Activated naive CD4-positive, alpha-beta T cell treated with Interleukin-2 at 50 U/mL for 16 hours (primary cell): ENCODE results near the gene RGS3.

Experiments
- DNase-seq: peaks from one replicate; pipeline ENCODE4 v3.0.0-alpha.2; 2020

Gene RGS3

DNA sequence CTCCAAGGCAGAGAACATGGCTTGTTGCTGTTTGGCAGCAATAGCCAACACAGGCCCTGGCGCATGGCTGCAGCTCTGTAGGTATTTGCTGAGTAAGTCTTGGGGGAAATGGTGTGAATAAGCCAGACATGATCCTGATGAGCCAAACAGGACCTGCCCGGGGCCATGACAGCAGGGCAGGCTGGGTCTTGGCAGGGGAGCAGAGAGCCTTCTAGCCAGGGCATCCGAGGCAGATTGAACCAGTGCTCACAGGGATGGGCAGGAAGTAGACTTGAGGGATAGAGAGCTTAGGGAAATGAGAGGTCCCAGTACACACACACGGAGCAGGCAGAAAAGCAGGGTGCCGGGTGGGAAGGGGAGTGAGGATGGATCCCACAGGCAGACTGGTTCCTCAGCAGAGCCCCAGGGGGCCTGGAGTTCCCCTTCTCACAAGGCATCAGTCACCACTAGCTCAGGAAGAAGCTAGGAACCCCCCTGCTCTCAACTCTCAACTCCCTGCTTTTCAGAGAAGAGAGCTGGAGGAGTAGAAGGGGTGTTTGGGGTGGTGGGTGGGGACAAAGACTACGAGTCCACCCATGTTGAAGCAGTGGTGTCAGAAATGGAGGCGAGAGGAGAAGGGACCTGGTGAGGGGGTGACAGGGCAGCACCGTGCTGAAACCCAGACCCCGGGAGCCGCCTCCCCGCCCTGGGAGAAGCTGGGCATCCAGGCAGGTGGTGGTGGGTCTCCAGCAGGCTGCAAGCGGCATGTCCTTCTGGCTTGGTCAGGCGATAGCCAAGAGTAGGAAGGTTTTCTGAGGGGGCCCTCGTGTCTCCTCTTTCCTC is 111.1 kb downstream of the RGS3 start:
- DNase-seq: no peak

DNA sequence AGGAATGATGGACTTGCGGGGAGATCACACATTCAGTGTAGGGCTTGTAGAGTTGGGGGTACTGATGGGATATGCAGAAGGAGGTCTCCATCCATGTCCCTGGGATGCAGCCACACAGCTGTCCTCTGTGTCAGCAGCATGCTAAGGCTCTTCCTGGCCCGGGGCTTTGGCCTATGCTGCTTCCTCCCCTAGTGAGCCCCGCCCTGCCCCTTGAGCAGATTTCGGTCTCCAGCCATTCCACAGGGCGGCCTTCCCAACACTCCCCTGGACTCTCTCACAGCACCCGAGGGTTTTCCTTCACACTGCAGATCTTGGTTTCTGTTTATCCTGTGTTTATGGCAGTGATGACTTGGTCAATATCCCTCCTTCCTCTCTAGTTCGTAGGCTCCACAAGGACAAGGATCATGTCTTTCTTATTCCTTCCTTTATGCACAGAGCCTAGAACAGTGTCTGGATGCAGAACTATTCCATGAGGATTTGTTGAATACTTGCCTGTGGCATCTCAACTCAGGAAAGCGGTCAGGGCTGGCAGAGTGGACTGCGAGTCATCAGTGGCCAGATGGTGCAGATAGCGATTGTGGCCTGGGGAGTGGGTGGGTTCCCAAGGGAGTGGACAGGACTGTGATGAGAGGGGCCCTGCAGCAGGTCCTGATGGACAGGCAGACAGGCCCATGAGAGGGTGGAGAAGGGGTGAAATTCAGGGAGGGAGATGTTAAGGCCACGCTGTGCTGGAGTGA is 114.2 kb downstream of the RGS3 start:
- no peak for DNase-seq

DNA sequence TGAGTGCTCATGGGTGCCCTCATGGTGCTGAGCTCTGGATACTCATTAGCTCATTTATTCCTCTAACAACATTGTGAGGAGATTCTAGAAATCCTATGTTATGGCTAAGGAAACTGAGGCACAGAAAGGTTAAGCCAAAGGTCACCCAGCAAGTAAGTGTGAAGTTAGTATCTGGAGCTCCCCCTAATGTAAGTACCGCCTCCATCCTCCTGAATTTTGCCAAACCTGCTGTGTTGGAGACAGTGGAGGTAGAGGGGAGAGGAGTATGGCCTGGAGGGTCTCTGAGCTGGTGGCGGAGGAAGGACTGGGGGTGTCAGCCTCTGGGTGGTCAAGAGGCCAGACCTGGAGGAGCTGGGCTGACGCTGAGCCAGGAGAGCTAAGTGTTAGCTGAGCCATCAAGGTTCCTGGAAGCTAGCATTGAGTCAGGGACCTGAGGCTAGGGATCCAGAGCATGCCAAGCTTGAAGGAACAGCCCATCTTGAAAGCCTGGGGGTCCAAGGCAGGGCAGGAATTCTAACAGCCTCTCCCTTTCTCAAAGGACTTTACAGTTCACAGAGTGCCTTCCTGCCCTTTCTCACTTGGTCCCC is 114.8 kb downstream of the RGS3 start:
- no peak for DNase-seq

DNA sequence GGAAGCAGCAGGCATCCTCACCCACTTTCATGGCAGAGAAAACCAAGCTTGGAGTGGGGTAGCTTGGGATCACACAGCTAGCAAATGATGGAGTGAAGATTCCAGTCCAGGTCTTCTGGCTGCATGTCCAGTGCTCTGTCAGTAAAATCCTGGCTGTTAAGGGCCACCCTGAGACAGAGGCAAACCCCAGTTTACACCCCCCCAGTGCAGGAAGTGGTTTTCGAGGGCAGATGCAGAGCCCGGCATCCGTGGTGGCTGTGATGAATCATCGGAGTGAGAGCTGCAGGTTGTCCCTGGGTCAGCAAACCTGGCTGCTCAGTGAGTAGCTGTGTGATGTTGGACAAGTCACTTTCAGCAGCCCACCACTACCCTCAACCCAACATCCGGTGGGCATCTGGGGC is 115.4 kb downstream of the RGS3 start:
- peak; percentile 85 for DNase-seq

DNA sequence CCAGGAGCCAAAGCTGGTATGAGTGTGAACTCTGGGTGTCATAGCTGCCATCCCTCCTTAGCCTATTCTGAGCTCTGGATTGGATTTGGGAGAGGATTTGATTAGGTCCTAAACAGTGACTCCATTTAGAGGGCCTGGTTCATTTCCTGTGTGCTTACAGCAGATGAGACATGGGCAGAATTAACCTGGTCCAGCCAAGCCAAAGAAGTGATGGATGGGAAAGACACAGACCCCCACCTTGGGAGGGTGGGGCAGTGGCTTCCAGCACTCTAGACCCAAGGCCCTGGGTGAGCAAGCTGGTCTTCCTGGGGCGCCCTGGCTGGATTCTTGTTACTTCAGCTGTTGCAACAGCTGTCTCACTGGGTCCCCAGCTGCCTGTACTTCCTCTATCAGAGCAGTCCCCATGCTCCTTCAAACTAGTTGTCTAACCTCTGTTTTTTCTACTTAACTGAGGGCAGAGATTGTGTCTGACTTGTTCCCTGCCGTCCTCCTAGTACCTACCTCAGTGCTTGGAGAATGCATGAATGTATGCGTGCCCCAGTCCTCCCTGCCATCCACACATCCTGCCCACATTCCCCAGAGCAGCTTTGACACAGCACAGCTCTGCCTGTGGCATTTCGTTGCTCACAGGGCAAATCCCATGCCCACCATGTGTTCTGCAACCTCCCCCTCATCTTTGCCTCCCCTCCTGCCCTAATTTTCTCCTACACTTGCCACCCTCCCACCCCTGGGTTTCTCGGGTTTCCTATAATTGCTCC is 115.9 kb downstream of the RGS3 start:
- peak; percentile 9 for DNase-seq

DNA sequence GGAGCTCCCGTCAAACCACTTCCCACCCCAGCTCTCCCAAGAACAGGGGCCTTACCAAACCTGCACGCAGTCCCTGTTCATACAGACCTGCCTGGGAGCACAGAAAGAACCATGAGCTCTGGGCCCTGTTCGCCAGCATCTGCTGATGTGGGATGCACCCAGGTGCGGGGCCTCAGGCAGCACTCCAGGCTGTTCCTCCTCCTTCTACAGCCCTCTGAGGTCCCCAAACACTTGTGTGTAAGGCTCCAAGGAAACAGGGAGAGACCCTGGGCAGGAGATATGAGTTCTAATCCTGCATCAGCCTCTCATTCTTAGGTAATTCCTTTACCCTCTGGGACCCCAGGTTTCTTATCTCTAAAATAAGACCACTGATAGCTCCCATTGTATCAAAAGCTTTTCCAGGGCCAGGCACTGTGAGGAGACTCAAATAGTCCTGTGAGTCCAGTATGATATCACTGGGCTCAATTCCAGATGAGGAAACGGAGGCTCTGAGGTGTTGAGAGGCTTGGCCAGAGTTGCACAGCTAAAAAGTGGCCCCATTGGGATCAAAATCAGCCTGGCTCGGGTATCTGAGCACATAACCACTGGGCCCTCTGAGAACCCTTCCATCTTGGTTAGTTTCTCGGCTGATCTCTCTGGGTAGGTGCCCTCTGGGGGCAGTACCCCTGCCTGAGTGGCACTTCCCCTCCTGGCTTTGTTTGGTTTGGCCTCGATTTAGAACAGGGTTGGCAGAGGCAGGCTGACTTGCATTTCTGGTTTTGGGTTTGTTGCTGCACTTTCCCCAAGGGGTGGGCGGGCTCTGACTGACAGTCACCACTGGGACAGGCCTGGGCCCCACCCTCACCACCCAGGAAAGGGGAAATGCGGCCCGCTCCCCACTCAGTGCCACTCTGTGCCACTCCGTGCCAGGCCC is 116.8 kb downstream of the RGS3 start:
- peak; percentile 74 for DNase-seq

DNA sequence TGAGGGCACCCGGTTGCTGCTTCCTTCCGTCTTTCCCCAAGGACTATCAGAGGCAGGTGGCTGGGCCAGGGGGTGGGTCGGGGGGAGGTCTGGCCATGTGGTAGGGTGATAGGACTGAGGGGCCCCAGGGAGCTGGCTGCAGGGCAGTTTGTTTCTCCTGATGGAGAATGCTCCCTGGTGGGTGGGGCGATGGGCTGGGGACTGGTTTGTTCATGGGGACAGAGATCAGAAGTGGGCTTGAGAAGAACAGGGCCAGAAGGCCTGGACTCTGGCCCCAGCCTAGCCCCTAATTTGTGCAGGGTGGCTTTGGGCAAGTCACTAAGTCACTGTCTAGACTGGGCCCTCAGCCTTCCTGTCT is 117.4 kb downstream of the RGS3 start:
- no peak for DNase-seq

DNA sequence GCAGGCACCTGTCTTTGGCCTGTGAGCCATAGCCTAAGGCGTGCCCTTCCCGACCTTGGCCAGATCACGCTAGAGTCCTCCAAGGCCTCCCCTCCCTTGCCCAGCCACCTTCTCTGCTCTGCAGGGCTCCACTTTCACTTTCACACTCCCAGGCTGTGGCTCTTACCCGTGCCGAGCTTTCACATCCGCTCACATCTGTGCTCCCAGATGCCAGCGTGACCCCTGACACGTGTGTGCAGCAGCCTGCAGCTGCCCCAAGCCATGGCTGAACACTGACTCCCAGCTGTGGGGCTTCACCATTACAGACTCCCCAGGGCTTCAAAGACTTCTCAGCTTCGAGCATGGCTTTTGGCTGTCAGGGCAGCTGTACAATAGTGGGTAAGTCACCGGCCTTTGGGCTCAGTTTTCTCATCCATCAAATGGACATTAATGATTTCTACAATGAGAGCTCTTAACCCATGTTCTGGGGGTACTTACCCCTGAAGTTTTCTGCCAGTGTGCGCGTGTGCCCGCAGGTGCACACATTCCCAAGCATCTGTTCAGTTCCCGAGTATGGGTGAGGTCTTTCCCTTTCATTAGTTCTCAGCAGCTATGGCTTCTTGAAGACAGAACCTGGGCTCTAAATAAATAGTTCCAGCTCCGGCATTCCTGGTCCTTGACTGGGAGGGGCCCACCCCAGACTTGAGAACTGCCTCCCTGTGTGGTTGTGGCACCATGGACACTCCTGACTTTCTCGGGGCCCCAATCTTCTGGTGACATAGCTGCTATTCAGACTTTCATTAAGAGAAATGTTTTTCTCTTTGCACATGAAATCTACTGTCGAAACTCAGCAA is 118.6 kb downstream of the RGS3 start:
- peak; percentile 69 for DNase-seq

DNA sequence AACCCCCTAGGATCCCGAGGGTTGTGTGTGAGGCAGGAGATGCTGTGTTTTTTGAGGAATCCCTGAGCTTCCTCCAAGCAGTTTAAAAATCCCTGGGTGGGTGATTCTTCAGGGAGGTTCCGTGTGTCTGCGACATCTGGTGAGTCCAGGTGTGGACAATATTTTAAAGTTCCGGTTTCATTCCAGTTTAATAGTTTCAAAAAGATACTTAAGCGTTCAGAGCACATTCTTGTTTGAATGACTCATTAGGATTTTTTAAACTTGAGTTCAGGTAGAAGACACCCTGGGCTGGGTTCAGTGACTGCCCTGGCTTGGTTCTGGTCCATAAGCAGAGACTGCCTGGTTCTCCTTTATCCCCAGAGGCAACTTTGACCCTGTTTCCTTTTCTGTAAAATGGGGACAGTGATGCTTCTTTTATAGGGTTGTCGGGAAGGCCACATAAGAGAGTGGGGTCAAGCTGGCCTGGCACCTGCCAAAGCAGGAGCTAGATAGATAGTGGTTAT is 119.2 kb downstream of the RGS3 start:
- no peak for DNase-seq

DNA sequence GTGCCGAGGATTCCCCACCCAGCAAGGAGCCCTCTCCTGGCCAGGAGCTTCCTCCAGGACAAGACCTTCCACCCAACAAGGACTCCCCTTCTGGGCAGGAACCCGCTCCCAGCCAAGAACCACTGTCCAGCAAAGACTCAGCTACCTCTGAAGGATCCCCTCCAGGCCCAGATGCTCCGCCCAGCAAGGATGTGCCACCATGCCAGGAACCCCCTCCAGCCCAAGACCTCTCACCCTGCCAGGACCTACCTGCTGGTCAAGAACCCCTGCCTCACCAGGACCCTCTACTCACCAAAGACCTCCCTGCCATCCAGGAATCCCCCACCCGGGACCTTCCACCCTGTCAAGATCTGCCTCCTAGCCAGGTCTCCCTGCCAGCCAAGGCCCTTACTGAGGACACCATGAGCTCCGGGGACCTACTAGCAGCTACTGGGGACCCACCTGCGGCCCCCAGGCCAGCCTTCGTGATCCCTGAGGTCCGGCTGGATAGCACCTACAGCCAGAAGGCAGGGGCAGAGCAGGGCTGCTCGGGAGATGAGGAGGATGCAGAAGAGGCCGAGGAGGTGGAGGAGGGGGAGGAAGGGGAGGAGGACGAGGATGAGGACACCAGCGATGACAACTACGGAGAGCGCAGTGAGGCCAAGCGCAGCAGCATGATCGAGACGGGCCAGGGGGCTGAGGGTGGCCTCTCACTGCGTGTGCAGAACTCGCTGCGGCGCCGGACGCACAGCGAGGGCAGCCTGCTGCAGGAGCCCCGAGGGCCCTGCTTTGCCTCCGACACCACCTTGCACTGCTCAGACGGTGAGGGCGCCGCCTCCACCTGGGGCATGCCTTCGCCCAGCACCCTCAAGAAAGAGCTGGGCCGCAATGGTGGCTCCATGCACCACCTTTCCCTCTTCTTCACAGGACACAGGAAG is 120.2 kb downstream of the RGS3 start:
- DNase-seq: no peak

DNA sequence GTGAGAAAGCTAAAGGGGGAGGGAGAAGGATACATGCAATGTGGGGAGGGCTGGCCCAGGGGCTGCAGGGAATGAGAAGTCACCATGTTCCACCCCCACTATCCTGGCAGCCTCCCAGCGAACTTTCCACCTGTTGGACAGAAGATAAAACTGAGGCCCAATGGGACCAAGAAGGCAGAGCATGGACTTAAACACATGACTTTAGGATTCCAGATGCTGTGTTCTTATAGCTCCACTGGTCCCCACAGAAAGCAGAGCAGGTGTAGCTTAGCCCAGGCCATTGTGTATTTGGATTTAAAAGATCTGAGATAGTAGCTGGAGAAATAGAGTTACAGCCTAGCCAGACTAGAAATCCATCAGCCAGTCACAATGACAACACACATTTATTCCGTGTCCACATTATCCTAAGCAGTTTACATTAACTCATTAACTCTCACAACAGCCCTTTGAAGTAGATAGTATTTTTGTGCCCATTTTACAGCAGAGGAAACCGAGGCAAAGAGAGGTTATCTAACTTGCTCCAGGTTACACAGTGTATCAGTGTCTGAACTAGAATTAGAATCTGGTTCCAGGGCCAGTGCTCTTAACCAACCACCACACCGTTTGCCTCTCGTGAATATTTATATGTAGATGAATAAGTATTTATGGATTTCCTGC is 121.0 kb downstream of the RGS3 start:
- DNase-seq: no peak

DNA sequence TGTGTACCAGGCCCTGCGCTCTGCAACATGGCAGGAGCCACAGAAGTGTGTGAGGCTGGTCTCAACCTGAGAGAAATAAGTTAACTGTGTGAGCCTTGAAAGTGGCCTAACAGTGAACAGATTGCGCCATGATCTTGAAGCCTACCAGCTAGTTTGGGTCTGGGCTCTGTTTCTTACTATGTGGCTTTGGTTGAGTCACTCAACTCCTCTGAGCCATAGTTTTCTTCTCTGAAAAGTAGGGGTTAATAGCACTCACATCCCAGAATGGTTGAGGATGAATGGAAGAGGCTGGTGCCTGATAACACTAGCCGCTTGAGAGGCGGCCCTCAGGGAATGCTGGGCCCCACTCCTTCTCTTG is 121.5 kb downstream of the RGS3 start:
- DNase-seq: no peak

DNA sequence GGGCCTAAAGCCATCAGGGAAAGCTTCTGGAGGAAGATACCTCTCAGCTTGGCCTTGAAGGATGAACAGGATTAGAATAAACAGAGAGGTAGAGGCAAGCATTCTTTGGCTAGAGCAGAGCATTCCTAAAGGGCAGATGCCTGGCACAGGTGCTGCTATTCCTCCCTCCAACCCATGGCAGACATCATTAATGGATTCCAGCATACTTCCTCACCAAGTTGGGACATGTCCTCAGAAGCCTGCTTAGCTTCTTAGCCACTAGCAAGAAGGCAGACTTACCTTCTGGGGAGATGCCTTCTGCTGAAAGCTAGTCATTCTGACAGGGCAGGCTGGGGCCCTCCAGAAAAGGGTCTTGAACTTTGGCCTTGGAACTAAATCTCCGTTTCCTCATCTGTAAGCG is 122.0 kb downstream of the RGS3 start:
- no peak for DNase-seq

DNA sequence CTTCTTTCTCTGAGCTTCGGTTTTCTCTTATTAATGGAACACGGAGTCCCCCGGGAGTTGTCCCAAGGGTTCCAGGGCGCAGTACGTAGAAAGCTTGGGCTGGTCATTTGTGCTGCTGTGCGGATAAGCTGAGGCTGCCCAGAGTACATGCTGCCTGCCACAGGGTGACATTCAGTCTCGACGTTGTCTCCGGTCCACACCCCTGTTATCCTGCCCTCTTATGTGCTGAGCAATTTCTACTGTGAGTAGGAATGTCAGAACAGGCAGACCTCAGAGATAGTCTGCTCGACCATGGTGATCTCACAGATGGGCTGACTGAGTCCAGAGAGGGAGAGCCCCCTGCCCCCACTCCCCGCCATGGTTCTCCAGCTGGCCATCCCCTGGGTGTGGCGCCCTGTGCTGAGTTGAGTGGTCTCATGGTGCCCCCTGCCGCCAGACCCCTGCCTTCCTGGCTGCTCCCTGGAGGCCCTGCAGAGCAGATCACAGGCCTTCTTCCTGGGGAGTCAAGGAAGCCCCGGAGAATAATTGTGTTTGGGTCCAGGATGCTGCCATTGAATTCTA is 124.0 kb downstream of the RGS3 start:
- DNase-seq: no peak

DNA sequence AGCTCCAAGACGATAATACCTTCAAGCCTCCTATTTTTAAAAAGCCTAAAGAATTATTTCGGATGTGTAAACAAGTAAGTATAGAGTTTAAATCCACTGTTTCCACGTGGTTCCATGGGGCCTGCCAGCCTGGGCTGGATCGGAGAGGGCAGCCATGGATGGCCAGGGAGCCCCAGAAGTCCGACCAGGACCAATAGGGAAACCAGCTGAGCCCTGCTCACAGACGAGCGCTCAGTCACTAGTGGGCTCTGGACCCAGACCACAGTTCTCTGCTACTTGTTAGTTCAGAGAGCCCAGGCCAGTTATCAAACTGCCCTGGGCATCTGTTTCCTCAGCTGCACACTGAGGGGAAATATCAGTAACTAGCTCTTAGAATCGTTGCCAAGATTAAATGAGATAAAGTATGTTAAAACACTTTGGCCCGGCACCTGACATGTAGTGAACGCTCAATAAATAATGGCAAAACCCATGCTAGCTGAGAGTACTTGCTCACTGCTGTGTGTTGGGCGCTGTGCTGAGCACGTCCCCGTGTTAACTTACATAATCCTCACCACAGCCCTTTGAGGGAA is 124.8 kb downstream of the RGS3 start:
- DNase-seq: no peak

DNA sequence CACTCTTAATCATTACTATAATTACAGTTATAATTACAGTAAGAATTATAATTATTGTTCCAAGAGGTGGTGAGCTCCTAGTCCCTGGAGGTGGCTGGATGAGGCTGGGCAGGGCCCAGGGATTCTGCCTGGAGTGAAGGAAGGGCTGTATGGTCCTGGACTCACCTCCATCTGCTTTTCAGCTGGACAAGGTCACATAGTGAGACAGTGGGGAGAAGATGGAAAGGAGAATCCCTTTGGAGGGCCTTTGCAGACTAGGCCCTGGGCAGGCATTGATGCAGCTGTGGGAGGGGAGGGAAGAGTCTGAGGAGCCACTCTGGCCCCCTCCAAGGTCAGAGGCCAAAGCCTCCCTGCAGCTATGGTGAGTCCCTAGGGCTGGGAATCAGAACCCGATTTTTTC is 125.4 kb downstream of the RGS3 start:
- no peak for DNase-seq

DNA sequence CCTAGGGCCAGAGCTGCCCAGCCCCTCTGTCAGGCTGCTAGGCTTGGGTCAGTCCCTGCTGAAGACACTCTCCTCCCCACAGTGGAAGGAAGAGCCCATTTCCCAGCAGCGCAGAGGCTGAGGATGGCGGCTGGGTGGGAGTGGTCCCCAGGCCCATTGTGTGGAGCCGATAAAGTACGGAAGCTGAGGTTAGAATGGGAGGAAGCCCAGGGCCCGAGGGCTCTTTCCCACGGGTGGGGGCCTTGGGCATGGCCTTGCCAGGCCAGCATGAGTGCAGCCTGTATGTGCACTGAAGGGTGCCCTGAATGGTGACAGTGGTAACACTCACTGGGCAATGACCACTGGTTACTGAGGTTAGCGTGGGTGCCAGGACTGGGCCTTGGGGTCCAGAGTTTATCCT is 125.9 kb downstream of the RGS3 start:
- DNase-seq: no peak

DNA sequence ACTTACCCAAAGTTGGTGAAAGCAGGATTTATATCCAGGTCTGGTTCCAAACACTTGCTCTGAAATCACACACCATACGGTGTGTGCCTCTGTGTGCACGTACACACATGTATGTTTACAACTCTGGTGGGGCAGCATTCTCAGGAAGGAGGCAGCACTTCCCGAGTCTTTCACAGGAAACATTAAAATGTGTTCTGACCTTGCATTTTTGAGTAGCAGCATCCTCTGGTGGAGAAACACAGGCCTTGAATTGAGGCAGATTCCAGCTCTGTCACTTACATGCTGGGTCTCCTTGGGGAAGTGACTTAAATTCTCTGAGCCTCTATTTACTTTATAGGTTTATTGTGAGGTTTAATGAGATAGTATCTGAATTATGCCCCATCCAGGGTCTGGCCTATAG is 126.4 kb downstream of the RGS3 start:
- no peak for DNase-seq

DNA sequence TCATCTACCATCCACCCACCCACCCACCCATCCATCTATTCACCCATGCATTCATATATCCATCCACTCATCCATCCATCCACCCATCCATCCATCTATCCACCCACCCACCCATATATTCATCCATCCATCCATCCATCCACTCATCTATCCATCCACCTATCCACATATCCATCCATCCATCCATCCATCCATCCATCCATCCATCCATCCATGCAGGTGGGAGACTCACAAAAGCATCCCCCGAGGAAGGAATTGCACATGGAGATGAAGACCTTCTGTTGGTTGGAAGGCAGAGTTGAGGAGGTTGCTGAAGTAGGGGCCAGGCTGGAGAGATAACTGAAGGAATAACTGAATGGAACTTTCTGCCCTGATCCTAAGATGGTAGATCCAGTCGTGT is 126.9 kb downstream of the RGS3 start:
- no peak for DNase-seq
